Astrocyte (in vitro differentiated cells and primary cell): ENCODE measurements around the gene KIF1B.

ENCODE experiments used
- EZH2 ChIP-seq: IDR thresholded peaks from 2 replicates; pipeline ENCODE4 v1.6.1; 2012; ENCODE audit warnings: mild to moderate bottlenecking, low read length, inconsistent platforms; ENCODE audit not compliant: insufficient read depth
- TF ChIP-seq, protein P1 (sequence below): IDR thresholded peaks from 2 replicates; pipeline ENCODE4 v1.5.1; 2011; ENCODE audit warnings: low read depth, mild to moderate bottlenecking, inconsistent platforms, low read length, moderate library complexity; ENCODE audit not compliant: insufficient read depth

DNA sequence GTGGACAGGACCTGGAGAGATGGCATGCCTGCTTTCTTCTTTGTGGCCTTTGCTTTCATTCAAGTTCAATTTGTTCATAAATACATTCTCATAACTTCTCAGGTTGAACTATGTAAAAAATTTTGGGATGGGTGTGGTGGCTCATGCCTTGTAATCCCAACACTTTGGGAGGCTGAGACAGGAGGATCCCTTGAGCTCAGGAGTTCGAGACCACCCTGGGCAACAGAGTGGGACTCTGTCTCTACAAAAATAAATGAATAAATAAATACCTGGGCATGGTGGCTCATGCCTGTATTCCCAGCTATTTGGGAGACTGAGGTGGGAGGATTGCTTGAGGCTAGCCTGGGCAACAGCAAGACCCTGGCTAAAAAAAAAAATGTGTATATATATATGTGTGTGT lies 2.1 kb downstream of the KIF1B start:
- TF ChIP-seq, protein P1, sequence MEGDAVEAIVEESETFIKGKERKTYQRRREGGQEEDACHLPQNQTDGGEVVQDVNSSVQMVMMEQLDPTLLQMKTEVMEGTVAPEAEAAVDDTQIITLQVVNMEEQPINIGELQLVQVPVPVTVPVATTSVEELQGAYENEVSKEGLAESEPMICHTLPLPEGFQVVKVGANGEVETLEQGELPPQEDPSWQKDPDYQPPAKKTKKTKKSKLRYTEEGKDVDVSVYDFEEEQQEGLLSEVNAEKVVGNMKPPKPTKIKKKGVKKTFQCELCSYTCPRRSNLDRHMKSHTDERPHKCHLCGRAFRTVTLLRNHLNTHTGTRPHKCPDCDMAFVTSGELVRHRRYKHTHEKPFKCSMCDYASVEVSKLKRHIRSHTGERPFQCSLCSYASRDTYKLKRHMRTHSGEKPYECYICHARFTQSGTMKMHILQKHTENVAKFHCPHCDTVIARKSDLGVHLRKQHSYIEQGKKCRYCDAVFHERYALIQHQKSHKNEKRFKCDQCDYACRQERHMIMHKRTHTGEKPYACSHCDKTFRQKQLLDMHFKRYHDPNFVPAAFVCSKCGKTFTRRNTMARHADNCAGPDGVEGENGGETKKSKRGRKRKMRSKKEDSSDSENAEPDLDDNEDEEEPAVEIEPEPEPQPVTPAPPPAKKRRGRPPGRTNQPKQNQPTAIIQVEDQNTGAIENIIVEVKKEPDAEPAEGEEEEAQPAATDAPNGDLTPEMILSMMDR = no peak
- TF ChIP-seq EZH2 = no peak
